Anterior cingulate cortex (tissue), 58 donors: ENCODE measurements around the gene KLF17.
"Not testable (repeated sequence)": the region's sequence is repeated elsewhere in the genome, so short reads cannot be mapped to it uniquely, and the experiment has no call there.

Experiments
- DNase-seq, 58 donors: peaks; one replicate each; lab custom pipeline; 2025; lab: John Stamatoyannopoulos, UW

Gene KLF17

GRCh38 chr1:44108241-44108640 is 10.4 kb upstream of the KLF17 start:
- no peak for DNase-seq

- DNase-seq = no peak
Observed at GRCh38 chr1:44108971-44109370, 9.7 kb upstream of the KLF17 start.

- DNase-seq = no peak
Observed at GRCh38 chr1:44110916-44111315, 7.7 kb upstream of the KLF17 start.

- DNase-seq = no peak
Observed at GRCh38 chr1:44111861-44112260, 6.8 kb upstream of the KLF17 start.

- no peak for DNase-seq
Observed at GRCh38 chr1:44112486-44112885, 6.1 kb upstream of the KLF17 start.

- no peak for DNase-seq
Observed at GRCh38 chr1:44113095-44113609, 5.5 kb upstream of the KLF17 start.

- DNase-seq = no peak
Observed at GRCh38 chr1:44114098-44114497, 4.5 kb upstream of the KLF17 start.

- DNase-seq = not testable (repeated sequence)
Observed at GRCh38 chr1:44117272-44117671, 1.3 kb upstream of the KLF17 start.

- DNase-seq = no peak
Observed at GRCh38 chr1:44119525-44119924, 904 bp downstream of the KLF17 start.

GRCh38 chr1:44120398-44120949 is 1.9 kb downstream of the KLF17 start:
- no peak for DNase-seq

GRCh38 chr1:44129616-44130500 is 11.2 kb downstream of the KLF17 start:
- no peak for DNase-seq

GRCh38 chr1:44131411-44131810 is 12.8 kb downstream of the KLF17 start:
- DNase-seq = no peak

GRCh38 chr1:44134071-44134920 is 15.7 kb downstream of the KLF17 start:
- no peak for DNase-seq

- DNase-seq = no peak
Observed at GRCh38 chr1:44135886-44136285, 17.3 kb downstream of the KLF17 start.

GRCh38 chr1:44138239-44138638 is 19.6 kb downstream of the KLF17 start:
- DNase-seq = no peak

GRCh38 chr1:44139565-44139964 is 20.9 kb downstream of the KLF17 start:
- DNase-seq = not testable (repeated sequence)

- no peak for DNase-seq
Observed at GRCh38 chr1:44141531-44141930, 22.9 kb downstream of the KLF17 start, which contains the start of gene KLF18. TSS of gene KLF18 (minus strand) at chr1:44141631. CDS start at chr1:44141631, 0 bp downstream.

- no peak for DNase-seq
Observed at GRCh38 chr1:44144962-44145756, 26.5 kb downstream of the KLF17 start.

GRCh38 chr1:44146536-44147361 is 28.1 kb downstream of the KLF17 start:
- no peak for DNase-seq
